Ishikawa (cell line): Measurements from ENCODE around the gene ROR1.

ENCODE experiments used
- CEBPB ChIP-seq: IDR thresholded peaks from 2 replicates; pipeline ENCODE4 v1.6.1; 2012
- CREB1 ChIP-seq: IDR thresholded peaks from 2 replicates; pipeline ENCODE4 v1.6.1; 2012; ENCODE audit warnings: low read depth
- EGR1 ChIP-seq: IDR thresholded peaks from 2 replicates; pipeline ENCODE4 v1.6.1; 2012
- EP300 ChIP-seq: IDR thresholded peaks from 2 replicates; pipeline ENCODE4 v1.6.1; 2012; ENCODE audit warnings: borderline replicate concordance
- FOXM1 ChIP-seq: IDR thresholded peaks from 2 replicates; pipeline ENCODE4 v1.6.1; 2012; ENCODE audit warnings: low read depth, borderline replicate concordance
- NFIC ChIP-seq: IDR thresholded peaks from 2 replicates; pipeline ENCODE4 v1.6.1; 2012
- RAD21 ChIP-seq: IDR thresholded peaks from 2 replicates; pipeline ENCODE4 v1.6.1; 2012; ENCODE audit warnings: low read depth
- REST ChIP-seq: IDR thresholded peaks from 2 replicates; pipeline ENCODE4 v1.6.1; 2012; ENCODE audit warnings: low read depth, mild to moderate bottlenecking
- TAF1 ChIP-seq: IDR thresholded peaks from 2 replicates; pipeline ENCODE4 v1.6.1; 2012; ENCODE audit warnings: low read depth, mild to moderate bottlenecking
- TCF12 ChIP-seq: IDR thresholded peaks from 2 replicates; pipeline ENCODE4 v1.6.1; 2012; ENCODE audit warnings: low read depth
- TEAD4 ChIP-seq: IDR thresholded peaks from 2 replicates; pipeline ENCODE4 v1.6.1; 2012
- USF1 ChIP-seq: IDR thresholded peaks from 2 replicates; pipeline ENCODE4 v1.6.1; 2012
- YY1 ChIP-seq: IDR thresholded peaks from 2 replicates; pipeline ENCODE4 v1.6.1; 2012; ENCODE audit warnings: low read depth
- ZBTB7A ChIP-seq: IDR thresholded peaks from 2 replicates; pipeline ENCODE4 v1.6.1; 2012; ENCODE audit warnings: low read depth
- TF ChIP-seq, protein P1 (sequence below): IDR thresholded peaks from 2 replicates; pipeline ENCODE4 v1.6.1; 2012

The ROR1 gene

DNA sequence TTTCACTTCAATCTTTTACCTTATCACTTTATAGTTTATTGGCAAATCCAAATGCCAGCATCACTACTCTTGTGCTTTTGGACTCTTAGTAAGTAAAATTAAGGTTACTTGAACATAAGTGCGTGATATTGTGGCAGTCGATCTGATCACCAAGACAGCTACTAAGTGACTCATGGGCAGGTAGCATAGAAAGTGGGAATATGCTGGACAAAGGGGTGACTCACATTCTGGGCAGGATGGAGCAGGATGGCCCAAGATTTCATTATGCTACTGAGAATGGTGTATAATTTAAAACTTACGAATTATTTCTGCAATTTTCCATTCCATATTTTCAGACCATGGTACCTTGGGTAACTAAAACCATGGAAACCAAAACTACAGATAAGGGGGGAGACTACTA, 120.2 kb downstream of the ROR1 start:
- TF ChIP-seq ZBTB7A = no peak
- TF ChIP-seq CEBPB = no peak
- no peak for TF ChIP-seq TCF12
- TF ChIP-seq RAD21 = no peak

GRCh38 chr1:63894627-63895265, 120.9 kb downstream of the ROR1 start:
- TF ChIP-seq, protein P1, sequence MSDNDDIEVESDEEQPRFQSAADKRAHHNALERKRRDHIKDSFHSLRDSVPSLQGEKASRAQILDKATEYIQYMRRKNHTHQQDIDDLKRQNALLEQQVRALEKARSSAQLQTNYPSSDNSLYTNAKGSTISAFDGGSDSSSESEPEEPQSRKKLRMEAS = no peak
- TF ChIP-seq CREB1 (no peak), YY1 (no peak), EP300 (no peak), EGR1 (no peak), TEAD4 (no peak), TAF1 (no peak), FOXM1 (no peak), CEBPB (no peak), NFIC (no peak), USF1 (no peak), ZBTB7A (no peak), TCF12 (no peak), REST (no peak), RAD21 (no peak)

DNA sequence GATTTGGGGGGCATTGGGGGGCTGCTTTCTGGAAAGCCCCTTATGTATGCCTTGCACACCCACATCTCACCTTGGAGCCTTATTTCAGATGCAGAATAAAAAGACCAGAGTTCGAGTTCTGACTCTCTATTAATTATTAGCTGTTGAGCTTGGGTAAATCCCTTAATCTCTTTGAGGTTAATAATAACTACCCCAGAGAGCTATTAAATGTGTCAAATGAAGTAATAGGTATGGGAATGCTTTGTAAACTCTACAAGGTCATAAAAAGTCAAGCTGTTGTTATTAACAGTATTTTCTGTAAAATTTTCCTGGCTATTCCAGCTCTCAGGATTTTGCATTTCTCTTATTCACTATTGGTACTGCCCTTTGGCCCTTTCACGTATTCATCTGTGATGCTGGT, 122.9 kb downstream of the ROR1 start:
- no peak for TF ChIP-seq YY1
- TF ChIP-seq CREB1 = no peak
- TF ChIP-seq EP300 = no peak
- TF ChIP-seq NFIC = no peak
- no peak for TF ChIP-seq ZBTB7A
- TF ChIP-seq REST = no peak

GRCh38 chr1:63898428-63899196, 124.8 kb downstream of the ROR1 start:
- TF ChIP-seq TAF1 (no peak), RAD21 (no peak), CEBPB (no peak), FOXM1 (no peak), YY1 (no peak), NFIC (no peak), USF1 (no peak), REST (no peak), ZBTB7A (no peak), EGR1 (no peak), TCF12 (no peak), TEAD4 (no peak), CREB1 (no peak)
- TF ChIP-seq, protein P1 = no peak

GRCh38 chr1:63901094-63901493, 127.3 kb downstream of the ROR1 start:
- TF ChIP-seq NFIC (no peak), FOXM1 (no peak), TEAD4 (no peak), ZBTB7A (no peak), EP300 (no peak), TCF12 (no peak), RAD21 (no peak), YY1 (no peak), EGR1 (no peak), TAF1 (no peak), CREB1 (no peak), CEBPB (no peak), REST (no peak), USF1 (no peak)
- TF ChIP-seq, protein P1 = no peak
